SK-N-SH treated with all-trans-retinoic acid at 6 μM for 48 hours (cell line): ENCODE measurements around the gene IQSEC3.

Experiments used
- ATAC-seq: fragments of 200-7000 bp; cut with Tn5 transposase; 3 replicates; pipeline ENCODE4 v1.9.1; 2020; ENCODE audit warnings: mild to moderate bottlenecking, moderate library complexity
- ARNTL ChIP-seq: fragments of 450-650 bp; formaldehyde crosslinking; IDR thresholded peaks from 2 replicates; pipeline ENCODE4 v1.5.0; 2020; ENCODE audit warnings: low read depth, mild to moderate bottlenecking, moderate library complexity, borderline replicate concordance
- BACH2 ChIP-seq: fragments of 250-450 bp; sonication (Bioruptor Pico); IDR thresholded peaks from 2 replicates; pipeline ENCODE4 v1.9.0; 2021; ENCODE audit warnings: mild to moderate bottlenecking, borderline replicate concordance
- CSRNP3 ChIP-seq: fragments of 250-450 bp; sonication (Bioruptor Pico); IDR thresholded peaks from 2 replicates; pipeline ENCODE4 v1.5.1; 2021; ENCODE audit warnings: mild to moderate bottlenecking, moderate library complexity
- ESRRG ChIP-seq: fragments of 250-450 bp; sonication (Bioruptor Pico); IDR thresholded peaks from 2 replicates; pipeline ENCODE4 v1.6.1; 2021; ENCODE audit warnings: mild to moderate bottlenecking
- GLIS3 ChIP-seq: fragments of 250-450 bp; sonication (Bioruptor Pico); IDR thresholded peaks from 2 replicates; pipeline ENCODE4 v1.5.0; 2020; ENCODE audit warnings: mild to moderate bottlenecking, moderate library complexity
- ISL1 ChIP-seq: fragments of 250-450 bp; sonication (Bioruptor Pico); IDR thresholded peaks from 2 replicates; pipeline ENCODE4 v2.1.2; 2022; ENCODE audit warnings: mild to moderate bottlenecking, moderate library complexity
- OSR1 ChIP-seq: fragments of 250-450 bp; sonication (Bioruptor Pico); IDR thresholded peaks from 2 replicates; pipeline ENCODE4 v1.8.0; 2022; ENCODE audit warnings: moderate library complexity, mild to moderate bottlenecking, inconsistent platforms
- PPARA ChIP-seq: fragments of 250-450 bp; sonication (Bioruptor Pico); IDR thresholded peaks from 2 replicates; pipeline ENCODE4 v1.5.0; 2020; ENCODE audit warnings: mild to moderate bottlenecking, borderline replicate concordance
- RARB ChIP-seq: fragments of 250-450 bp; sonication (Bioruptor Pico); IDR thresholded peaks from 2 replicates; pipeline ENCODE4 v1.8.0; 2021; ENCODE audit warnings: mild to moderate bottlenecking, moderate library complexity
- SNAI2 ChIP-seq: fragments of 250-450 bp; sonication (Bioruptor Pico); IDR thresholded peaks from 2 replicates; pipeline ENCODE4 v1.5.0; 2020; ENCODE audit warnings: mild to moderate bottlenecking, moderate library complexity
- TCF4 ChIP-seq: fragments of 250-450 bp; sonication (Bioruptor Pico); IDR thresholded peaks from 2 replicates; pipeline ENCODE4 v1.8.0; 2021; ENCODE audit warnings: mild to moderate bottlenecking, moderate library complexity, borderline replicate concordance
- TOX ChIP-seq: fragments of 250-450 bp; sonication (Bioruptor Pico); IDR thresholded peaks from 2 replicates; pipeline ENCODE4 v1.8.0; 2021; ENCODE audit warnings: mild to moderate bottlenecking, moderate library complexity, borderline replicate concordance
- ZFP30 ChIP-seq: fragments of 450-650 bp; formaldehyde crosslinking; IDR thresholded peaks from 2 replicates; pipeline ENCODE4 v1.5.0; 2022; ENCODE audit warnings: mild to moderate bottlenecking, moderate library complexity
- ZNF565 ChIP-seq: fragments of 450-650 bp; formaldehyde crosslinking; conservative IDR thresholded peaks from 2 replicates; pipeline ENCODE4 v1.5.0; 2020; ENCODE audit warnings: low read depth, mild to moderate bottlenecking, moderate library complexity
- ZNF70 ChIP-seq: fragments of 450-650 bp; formaldehyde crosslinking; IDR thresholded peaks from 2 replicates; pipeline ENCODE4 v1.5.0; 2020; ENCODE audit warnings: mild to moderate bottlenecking, moderate library complexity
- ZNF8 ChIP-seq: fragments of 450-650 bp; formaldehyde crosslinking; IDR thresholded peaks from 2 replicates; pipeline ENCODE4 v1.5.0; 2020; ENCODE audit warnings: mild to moderate bottlenecking, moderate library complexity
- TF ChIP-seq, protein P1 (sequence below): fragments of 250-450 bp; sonication (Bioruptor Pico); IDR thresholded peaks from 2 replicates; pipeline ENCODE4 v1.5.0; 2020; ENCODE audit warnings: mild to moderate bottlenecking, moderate library complexity
- TF ChIP-seq, protein P2 (sequence below): fragments of 250-450 bp; sonication (Bioruptor Pico); IDR thresholded peaks from 2 replicates; pipeline ENCODE4 v1.5.1; 2020; ENCODE audit warnings: low read depth, mild to moderate bottlenecking, moderate library complexity
- TF ChIP-seq, protein P3 (sequence below): fragments of 250-450 bp; sonication (Bioruptor Pico); IDR thresholded peaks from 2 replicates; pipeline ENCODE4 v1.8.0; 2020; ENCODE audit warnings: mild to moderate bottlenecking, moderate library complexity, borderline replicate concordance

IQSEC3 gene

DNA sequence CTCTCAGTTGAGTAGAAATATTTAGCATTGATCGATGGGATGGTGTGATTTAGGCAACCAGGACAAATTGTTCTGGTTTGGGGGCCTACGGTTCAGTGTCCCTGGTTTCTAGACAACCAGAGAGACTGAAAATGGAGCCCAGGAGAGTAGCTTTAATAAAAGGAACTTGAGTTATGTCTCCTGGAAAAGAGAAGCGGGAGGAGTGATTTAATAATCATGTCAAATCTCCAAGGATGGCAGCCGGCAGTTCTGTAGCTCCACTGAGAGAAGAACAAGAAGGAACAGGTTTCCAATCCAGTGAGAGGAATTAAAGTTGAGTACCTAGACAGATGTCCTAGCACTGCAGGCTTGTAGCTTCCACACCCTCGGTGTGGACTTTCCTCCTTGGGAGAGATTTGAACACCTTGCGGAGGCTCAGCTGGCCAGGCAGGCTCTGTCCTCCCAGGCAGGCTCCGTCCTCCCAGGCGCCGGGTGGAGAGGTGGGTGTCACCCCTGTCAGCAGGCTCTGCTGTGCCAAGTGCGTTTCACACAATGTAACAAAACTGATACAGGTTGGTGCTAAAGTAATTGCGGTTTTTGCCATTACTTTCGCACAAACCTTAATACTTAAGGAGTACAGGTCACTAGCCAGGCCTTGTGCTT, 101.5 kb downstream of the IQSEC3 start:
- TF ChIP-seq ARNTL (CRISPR knock-in tag) (no peak), SNAI2 (CRISPR knock-in tag) (no peak), ISL1 (CRISPR knock-in tag) (no peak), OSR1 (CRISPR knock-in tag) (no peak), CSRNP3 (no peak), ZNF8 (CRISPR knock-in tag) (no peak), ZFP30 (CRISPR knock-in tag) (no peak), RARB (CRISPR knock-in tag) (no peak), TCF4 (CRISPR knock-in tag) (no peak), ESRRG (CRISPR knock-in tag) (no peak), BACH2 (CRISPR knock-in tag) (no peak), ZNF565 (CRISPR knock-in tag) (no peak), ZNF70 (CRISPR knock-in tag) (no peak), TOX (CRISPR knock-in tag) (no peak), GLIS3 (CRISPR knock-in tag) (no peak), PPARA (CRISPR knock-in tag) (no peak)
- TF ChIP-seq, protein P1, sequence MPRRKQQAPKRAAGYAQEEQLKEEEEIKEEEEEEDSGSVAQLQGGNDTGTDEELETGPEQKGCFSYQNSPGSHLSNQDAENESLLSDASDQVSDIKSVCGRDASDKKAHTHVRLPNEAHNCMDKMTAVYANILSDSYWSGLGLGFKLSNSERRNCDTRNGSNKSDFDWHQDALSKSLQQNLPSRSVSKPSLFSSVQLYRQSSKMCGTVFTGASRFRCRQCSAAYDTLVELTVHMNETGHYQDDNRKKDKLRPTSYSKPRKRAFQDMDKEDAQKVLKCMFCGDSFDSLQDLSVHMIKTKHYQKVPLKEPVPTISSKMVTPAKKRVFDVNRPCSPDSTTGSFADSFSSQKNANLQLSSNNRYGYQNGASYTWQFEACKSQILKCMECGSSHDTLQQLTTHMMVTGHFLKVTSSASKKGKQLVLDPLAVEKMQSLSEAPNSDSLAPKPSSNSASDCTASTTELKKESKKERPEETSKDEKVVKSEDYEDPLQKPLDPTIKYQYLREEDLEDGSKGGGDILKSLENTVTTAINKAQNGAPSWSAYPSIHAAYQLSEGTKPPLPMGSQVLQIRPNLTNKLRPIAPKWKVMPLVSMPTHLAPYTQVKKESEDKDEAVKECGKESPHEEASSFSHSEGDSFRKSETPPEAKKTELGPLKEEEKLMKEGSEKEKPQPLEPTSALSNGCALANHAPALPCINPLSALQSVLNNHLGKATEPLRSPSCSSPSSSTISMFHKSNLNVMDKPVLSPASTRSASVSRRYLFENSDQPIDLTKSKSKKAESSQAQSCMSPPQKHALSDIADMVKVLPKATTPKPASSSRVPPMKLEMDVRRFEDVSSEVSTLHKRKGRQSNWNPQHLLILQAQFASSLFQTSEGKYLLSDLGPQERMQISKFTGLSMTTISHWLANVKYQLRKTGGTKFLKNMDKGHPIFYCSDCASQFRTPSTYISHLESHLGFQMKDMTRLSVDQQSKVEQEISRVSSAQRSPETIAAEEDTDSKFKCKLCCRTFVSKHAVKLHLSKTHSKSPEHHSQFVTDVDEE (CRISPR knock-in tag): no peak
- TF ChIP-seq, protein P2, sequence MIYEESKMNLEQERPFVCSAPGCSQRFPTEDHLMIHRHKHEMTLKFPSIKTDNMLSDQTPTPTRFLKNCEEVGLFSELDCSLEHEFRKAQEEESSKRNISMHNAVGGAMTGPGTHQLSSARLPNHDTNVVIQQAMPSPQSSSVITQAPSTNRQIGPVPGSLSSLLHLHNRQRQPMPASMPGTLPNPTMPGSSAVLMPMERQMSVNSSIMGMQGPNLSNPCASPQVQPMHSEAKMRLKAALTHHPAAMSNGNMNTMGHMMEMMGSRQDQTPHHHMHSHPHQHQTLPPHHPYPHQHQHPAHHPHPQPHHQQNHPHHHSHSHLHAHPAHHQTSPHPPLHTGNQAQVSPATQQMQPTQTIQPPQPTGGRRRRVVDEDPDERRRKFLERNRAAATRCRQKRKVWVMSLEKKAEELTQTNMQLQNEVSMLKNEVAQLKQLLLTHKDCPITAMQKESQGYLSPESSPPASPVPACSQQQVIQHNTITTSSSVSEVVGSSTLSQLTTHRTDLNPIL: no peak
- TF ChIP-seq, protein P3, sequence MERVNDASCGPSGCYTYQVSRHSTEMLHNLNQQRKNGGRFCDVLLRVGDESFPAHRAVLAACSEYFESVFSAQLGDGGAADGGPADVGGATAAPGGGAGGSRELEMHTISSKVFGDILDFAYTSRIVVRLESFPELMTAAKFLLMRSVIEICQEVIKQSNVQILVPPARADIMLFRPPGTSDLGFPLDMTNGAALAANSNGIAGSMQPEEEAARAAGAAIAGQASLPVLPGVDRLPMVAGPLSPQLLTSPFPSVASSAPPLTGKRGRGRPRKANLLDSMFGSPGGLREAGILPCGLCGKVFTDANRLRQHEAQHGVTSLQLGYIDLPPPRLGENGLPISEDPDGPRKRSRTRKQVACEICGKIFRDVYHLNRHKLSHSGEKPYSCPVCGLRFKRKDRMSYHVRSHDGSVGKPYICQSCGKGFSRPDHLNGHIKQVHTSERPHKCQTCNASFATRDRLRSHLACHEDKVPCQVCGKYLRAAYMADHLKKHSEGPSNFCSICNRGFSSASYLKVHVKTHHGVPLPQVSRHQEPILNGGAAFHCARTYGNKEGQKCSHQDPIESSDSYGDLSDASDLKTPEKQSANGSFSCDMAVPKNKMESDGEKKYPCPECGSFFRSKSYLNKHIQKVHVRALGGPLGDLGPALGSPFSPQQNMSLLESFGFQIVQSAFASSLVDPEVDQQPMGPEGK: no peak
- no peak for ATAC-seq

GRCh38 chr12:168763-169525, 102.4 kb downstream of the IQSEC3 start:
- no peak for ATAC-seq
- TF ChIP-seq ISL1 (CRISPR knock-in tag): no peak

DNA sequence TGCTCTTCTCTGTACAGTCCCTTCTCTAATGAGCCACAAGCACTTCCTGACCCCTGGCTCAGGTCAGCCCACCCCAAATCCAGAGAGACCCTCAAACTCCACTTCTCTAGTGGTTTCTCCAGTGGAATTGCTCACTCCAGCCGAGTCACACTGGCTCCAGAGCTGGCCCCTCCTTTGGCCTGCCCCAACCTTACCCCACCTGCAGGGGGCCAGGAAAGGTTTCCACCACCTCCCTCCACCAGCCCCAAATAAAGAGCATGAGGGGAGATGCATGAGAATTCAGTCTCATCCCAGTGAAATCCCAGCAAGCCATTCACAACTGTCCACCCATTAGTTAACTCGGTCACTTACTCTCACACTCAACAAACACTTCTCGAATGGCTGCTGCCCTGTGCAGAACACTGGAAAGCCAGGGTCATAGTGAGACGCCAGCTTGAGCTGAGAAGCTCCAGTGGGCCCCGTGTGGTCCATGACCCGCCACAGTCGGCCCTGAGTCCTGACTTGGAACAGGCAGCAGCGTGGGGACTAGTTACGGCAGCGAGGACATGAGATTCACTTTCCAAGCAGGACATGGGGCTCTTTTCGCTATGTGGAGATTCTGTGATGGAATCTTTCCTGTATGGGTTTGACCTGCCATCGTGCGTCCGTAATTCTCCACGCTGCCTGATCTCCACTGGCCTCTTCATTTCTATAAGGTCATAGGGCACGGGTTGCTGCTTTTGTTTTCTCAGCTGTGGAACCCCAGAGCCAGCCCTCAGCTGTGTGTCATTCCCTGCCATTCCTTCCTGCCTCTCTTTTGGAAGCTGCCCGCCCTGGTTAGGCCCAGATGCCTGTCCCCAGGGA, 103.2 kb downstream of the IQSEC3 start:
- TF ChIP-seq, protein P1 (CRISPR knock-in tag): no peak
- TF ChIP-seq TOX (CRISPR knock-in tag) (no peak), ZFP30 (CRISPR knock-in tag) (no peak), TCF4 (CRISPR knock-in tag) (no peak), ARNTL (CRISPR knock-in tag) (no peak), ZNF70 (CRISPR knock-in tag) (no peak), OSR1 (CRISPR knock-in tag) (no peak), BACH2 (CRISPR knock-in tag) (no peak)
- 0 out of 3 replicates have a peak, but pooled peaks have one; percentile 16 for ATAC-seq
